Right lobe of liver (tissue), 6 donors: ENCODE results near the gene LAG3. TPM values are rescaled to one million over a fixed set of nuclear protein-coding genes. Genes with fewer than 3 reads are reported as not detected.

Experiments
- ATAC-seq, 4 donors: fragments of 200-7000 bp; cut with Tn5 transposase; one replicate each; pipeline ENCODE4 v1.9.1; 2020; ENCODE audit warnings: mild to moderate bottlenecking in 4 of 4, moderate library complexity in 4 of 4
- DNase-seq, 3 donors: peaks; one replicate each; pipeline ENCODE4 v3.0.0-alpha.2; 2020
- H3K27ac ChIP-seq, 3 donors: fragments of 200-600 bp; one replicate each; pipeline ENCODE4 v1.8.0; 2022
- H3K27me3 ChIP-seq, 2 donors: fragments of 200-600 bp; one replicate each; pipeline ENCODE4 v1.8.0; 2022
- H3K36me3 ChIP-seq, 4 donors: fragments of 200-600 bp; sonication (generic) in 1 of 4; one replicate each; pipeline versions ENCODE4 v1.5.1 to v1.8.0; 2017 to 2022; ENCODE audit warnings: control low read depth in 1 of 4
- H3K4me1 ChIP-seq, 4 donors: fragments of 200-600 bp; sonication (generic) in 1 of 4; one replicate each; pipeline versions ENCODE4 v1.5.1 to v1.8.0; 2017 to 2022; ENCODE audit warnings: control low read depth in 1 of 4
- H3K4me3 ChIP-seq, 3 donors: fragments of 200-600 bp; one replicate each; pipeline ENCODE4 v1.8.0; 2022
- H3K9me3 ChIP-seq, 4 donors: fragments of 200-600 bp; sonication (generic) in 1 of 4; one replicate each; pipeline versions ENCODE4 v1.5.1 to v1.8.0; 2017 to 2022; ENCODE audit warnings: control low read depth in 1 of 4
- POLR2A ChIP-seq: fragments of 450-650 bp; IDR thresholded peaks from one replicate; pipeline ENCODE4 v1.6.1; 2017; ENCODE audit warnings: antibody characterized with exemption, mild to moderate bottlenecking
- WGBS: methylation state at CpG from one replicate; pipeline ENCODE4 v1.1.6; 2018; ENCODE audit warnings: low coverage, low lambda C conversion rate; ENCODE audit not compliant: insufficient coverage; ENCODE audit errors: missing lambda C conversion rate; 5-methylcytosine and 5-hydroxymethylcytosine counted together
- intact Hi-C, 2 donors: fragments of 100-400 bp; cut with DNase I; formaldehyde crosslinking; loops; one replicate each; pipeline versions ENCODE4 v1.11.2 to v1.14.1; 2022
- total RNA-seq, 6 experiments: library from RNA; depleted of rRNA in 2 of 6; stranded (reverse); fragments of >200 nt in 2 of 6; fragmentation: NEBNext Ultra II Directional in 3 of 6; extraction: Animal tissue kit (Norgen Biotek cat#: 25700) in 3 of 6; gene quantifications; one replicate each; pipeline versions ENCODE4 v1.1.0 to v1.2.4, GENCODE V29; 2016 to 2023
- TF ChIP-seq, protein P1 (sequence below), 4 donors: fragments of 200-600 bp in 3 of 4; fragments of 450-650 bp in 1 of 4; IDR thresholded peaks; one replicate each; pipeline versions ENCODE4 v1.5.1 to v1.8.0; 2016 to 2022; ENCODE audit warnings: antibody characterized with exemption in 4 of 4, mild to moderate bottlenecking in 2 of 4
- donor health status: DM: no; HTN: yes; CAD: no.
- donor health status: DM: no; HTN: no; CAD: no.
- donor health status: DM: no; HTN: no; CAD: no.
- donor health status: DM: no; HTN: yes; CAD: no.
- donor health status: DM: no; HTN: yes; CAD: no.

LAG3 gene
- total RNA-seq, 6 experiments from 2014 or later = 0.18 to 2.3 (median 1.4) TPM

DNA sequence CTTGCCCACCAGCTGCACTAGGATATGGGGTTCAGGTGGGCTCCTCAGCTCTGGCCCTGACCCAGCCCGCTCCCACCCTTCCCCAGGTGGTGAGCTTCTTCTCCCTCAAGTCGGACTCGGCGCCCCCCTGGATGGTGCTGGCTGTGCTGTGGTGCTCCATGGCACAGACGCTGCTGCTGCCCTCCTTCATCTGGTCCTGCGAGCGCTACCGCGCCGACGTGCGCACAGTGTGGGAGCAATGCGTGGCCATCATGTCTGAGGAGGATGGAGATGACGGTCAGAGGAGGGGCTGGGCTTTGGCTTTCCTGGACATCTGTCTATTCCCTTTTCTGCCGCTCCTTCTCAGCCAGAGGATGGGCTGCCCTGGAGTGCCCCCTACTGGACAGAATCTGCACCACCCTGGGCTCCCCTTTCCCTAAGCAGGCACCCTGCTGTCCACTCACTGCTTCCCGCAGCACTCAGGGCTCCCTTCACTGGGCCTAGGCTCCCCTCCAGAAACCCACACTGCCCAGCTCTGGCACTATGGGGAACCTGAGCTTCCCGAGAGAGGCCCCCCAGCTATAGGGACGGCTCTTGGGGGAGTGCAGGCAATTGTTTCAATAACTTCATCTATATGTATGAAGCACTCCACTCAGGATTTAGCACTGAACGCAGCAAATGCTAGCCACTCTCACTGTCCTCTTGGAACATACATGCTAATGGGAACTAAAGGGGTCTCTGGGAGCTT is 53.2 kb downstream of the LAG3 start:
- Histone ChIP-seq H3K27me3 (no peaks in the 10 kb centered on the region), H3K9me3 (no peaks in the 10 kb centered on the region), H3K4me3 (no peak overlapping the region), H3K36me3 (no peaks in the 10 kb centered on the region), H3K4me1 (peaks cover 0 to 10% (median 0%) of the 10 kb centered on the region in 4 donors), H3K27ac (no peak overlapping the region)
- intact Hi-C loops = loop anchor here in 1 of 2 donors (5.0 kb wide), 1 partner anchor 93 kb away; no protein-coding TSS in a partner anchor
- no peak for TF ChIP-seq POLR2A
- TF ChIP-seq, protein P1, sequence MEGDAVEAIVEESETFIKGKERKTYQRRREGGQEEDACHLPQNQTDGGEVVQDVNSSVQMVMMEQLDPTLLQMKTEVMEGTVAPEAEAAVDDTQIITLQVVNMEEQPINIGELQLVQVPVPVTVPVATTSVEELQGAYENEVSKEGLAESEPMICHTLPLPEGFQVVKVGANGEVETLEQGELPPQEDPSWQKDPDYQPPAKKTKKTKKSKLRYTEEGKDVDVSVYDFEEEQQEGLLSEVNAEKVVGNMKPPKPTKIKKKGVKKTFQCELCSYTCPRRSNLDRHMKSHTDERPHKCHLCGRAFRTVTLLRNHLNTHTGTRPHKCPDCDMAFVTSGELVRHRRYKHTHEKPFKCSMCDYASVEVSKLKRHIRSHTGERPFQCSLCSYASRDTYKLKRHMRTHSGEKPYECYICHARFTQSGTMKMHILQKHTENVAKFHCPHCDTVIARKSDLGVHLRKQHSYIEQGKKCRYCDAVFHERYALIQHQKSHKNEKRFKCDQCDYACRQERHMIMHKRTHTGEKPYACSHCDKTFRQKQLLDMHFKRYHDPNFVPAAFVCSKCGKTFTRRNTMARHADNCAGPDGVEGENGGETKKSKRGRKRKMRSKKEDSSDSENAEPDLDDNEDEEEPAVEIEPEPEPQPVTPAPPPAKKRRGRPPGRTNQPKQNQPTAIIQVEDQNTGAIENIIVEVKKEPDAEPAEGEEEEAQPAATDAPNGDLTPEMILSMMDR (IDR thresholded peaks at IDR 0.05) = peak; percentile 94 to 95 (median 94)
- WGBS = 13% methylated on average over 16 of the region's 19 CpGs
- DNase-seq (peak; percentile 85 to 86 (median 85)), ATAC-seq (peak; percentile 83 to 87 (median 84))

DNA sequence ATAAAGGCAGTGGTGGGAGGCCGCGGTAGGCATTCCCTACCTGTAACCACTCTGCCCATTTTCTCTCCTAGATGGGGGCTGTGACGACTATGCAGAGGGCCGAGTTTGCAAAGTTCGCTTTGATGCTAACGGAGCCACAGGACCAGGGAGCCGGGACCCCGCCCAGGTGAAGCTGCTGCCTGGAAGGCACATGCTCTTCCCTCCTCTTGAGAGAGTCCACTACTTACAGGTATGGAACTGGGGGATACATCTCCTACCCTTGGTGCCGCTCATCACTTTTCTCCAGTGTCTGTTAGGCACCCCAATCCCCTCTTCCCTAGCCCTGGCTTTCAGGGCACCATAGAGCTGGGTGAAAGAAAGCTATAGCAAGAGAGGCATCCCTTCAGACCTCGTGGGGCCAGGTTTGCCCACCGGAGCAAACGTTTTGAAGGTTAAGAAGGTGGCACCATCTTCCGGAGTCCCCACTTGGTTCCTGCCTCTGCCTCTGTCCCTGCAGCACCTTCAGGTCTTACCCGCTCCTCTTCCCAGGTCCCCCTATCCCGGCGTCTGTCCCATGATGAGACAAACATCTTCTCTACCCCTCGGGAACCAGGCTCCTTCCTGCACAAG is 53.9 kb downstream of the LAG3 start:
- Histone ChIP-seq H3K27me3 (no peaks in the 10 kb centered on the region), H3K4me3 (no peak overlapping the region), H3K36me3 (no peaks in the 10 kb centered on the region), H3K9me3 (no peaks in the 10 kb centered on the region), H3K27ac (no peak overlapping the region), H3K4me1 (peaks cover 0 to 10% (median 0%) of the 10 kb centered on the region in 4 donors)
- DNase-seq (no peak), ATAC-seq (no peak)
- 60% methylated on average over 6 of the region's 17 CpGs for WGBS
- intact Hi-C loops = loop anchor here in 1 of 2 donors (5.0 kb wide), 1 partner anchor 94 kb away; no protein-coding TSS in a partner anchor
- TF ChIP-seq, protein P1 (IDR thresholded peaks at IDR 0.05) = no peak
- no peak for TF ChIP-seq POLR2A

DNA sequence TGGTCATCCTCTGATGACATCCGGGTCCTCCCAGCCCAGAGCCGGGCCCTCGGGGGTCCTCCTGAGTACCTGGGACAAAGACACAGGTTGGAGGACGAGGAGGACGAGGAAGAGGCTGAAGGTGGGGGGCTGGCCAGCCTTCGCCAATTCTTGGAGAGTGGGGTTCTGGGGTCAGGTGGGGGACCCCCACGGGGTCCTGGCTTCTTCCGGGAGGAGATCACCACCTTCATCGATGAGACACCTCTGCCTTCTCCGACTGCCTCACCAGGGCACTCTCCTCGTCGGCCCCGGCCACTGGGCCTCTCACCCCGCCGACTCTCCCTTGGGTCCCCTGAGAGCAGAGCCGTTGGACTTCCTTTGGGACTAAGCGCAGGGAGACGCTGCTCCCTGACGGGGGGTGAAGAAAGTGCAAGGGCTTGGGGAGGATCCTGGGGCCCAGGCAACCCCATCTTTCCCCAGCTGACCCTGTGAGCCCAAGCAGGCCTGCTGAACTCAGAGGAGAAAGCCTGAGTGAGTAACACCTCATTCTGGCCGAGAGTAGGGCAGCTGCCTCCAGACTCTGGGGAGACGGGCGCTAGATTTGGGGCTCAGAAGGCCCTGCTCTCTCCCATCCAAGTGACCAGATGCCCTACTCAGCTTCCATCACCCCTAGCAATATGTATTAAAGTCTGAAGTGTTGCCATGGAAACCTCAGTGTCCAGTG is 54.6 kb downstream of the LAG3 start:
- intact Hi-C loops = loop anchor here in 1 of 2 donors (5.0 kb wide), 1 partner anchor 95 kb away; no protein-coding TSS in a partner anchor
- Histone ChIP-seq H3K27me3 (no peaks in the 10 kb centered on the region), H3K4me3 (no peak overlapping the region), H3K27ac (no peak overlapping the region), H3K9me3 (no peaks in the 10 kb centered on the region), H3K4me1 (peaks cover 0 to 7% (median 0%) of the 10 kb centered on the region in 4 donors), H3K36me3 (no peaks in the 10 kb centered on the region)
- DNase-seq (no peak), ATAC-seq (no peak)
- TF ChIP-seq, protein P1 (IDR thresholded peaks at IDR 0.05) = no peak
- TF ChIP-seq POLR2A = no peak
- WGBS = 73% methylated on average over 6 of the region's 22 CpGs

DNA sequence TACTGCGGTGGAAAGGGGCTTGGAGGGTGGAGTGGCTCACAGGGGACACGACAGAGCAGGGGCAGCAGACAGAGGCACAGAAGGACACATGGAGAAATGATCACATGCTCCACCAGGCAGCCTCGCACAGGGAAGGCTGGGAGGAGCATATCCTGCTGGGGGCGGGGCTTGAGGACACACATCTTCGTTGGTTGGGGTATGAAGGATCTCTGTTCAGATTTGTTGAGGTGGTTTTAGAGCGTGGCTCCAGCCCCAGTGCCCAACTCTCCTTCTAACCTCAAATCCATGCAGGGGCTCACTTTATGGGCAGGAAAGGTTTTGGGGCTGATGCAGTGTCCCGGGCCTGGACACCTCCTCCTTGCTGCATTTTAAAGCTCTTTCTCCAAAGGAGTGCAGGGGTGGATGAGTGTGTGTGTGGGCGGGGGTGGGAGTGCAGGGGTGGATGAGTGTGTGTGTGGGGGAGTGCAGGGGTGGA is 55.2 kb downstream of the LAG3 start:
- TF ChIP-seq, protein P1 (IDR thresholded peaks at IDR 0.05) = no peak
- TF ChIP-seq POLR2A = no peak
- intact Hi-C loops = loop anchor here in 1 of 2 donors (5.0 kb wide), 1 partner anchor 95 kb away; no protein-coding TSS in a partner anchor
- H3K9me3 ChIP-seq = no peaks in the 10 kb centered on the region
- no peaks in the 10 kb centered on the region for H3K36me3 ChIP-seq
- no peak overlapping the region for H3K27ac ChIP-seq
- WGBS = 15% methylated on average over 6 of the region's 8 CpGs
- ATAC-seq (peak; percentile 41 to 53 (median 48)), DNase-seq (peak in 1 of 3 donors; percentile 69)
- H3K4me3 ChIP-seq = no peak overlapping the region
- H3K27me3 ChIP-seq = no peaks in the 10 kb centered on the region
- peaks cover 0 to 5% (median 0%) of the 10 kb centered on the region in 4 donors for H3K4me1 ChIP-seq

Other genes starting within 250 kb of the LAG3 start
- gene GAPDH, start 238.0 kb upstream of the LAG3 start, total RNA-seq = 1,000 to 10,000 TPM in 4 of 6 experiments, 100 to 1,000 TPM in 2; 788 to 3,247 (median 1,580) TPM
- gene IFFO1, start 216.5 kb upstream of the LAG3 start, total RNA-seq = 1 to 10 TPM; 5.5 to 9.3 (median 7.4) TPM
- 10 to 100 TPM; 12.6 to 20.1 (median 18.5) TPM for gene NOP2, start 204.2 kb upstream of the LAG3 start, total RNA-seq
- gene CHD4, start 165.1 kb upstream of the LAG3 start, total RNA-seq = 100 to 1,000 TPM in 1 of 6 experiments, 10 to 100 TPM in 5; 66.7 to 102 (median 82.3) TPM
- gene LPAR5, start 136.6 kb upstream of the LAG3 start, total RNA-seq = 1 to 10 TPM in 1 of 6 experiments, under 1 TPM in 5; 0.31 to 1.5 (median 0.78) TPM
- 1 to 10 TPM in 4 of 6 experiments, under 1 TPM in 1, not detected in 1; 0.95 to 3.3 (median 1.7) TPM for gene ACRBP, start 125.1 kb upstream of the LAG3 start, total RNA-seq
- gene ING4, start 109.4 kb upstream of the LAG3 start, total RNA-seq = 10 to 100 TPM; 10.6 to 20.0 (median 17.0) TPM
- gene ZNF384, start 83.1 kb upstream of the LAG3 start, total RNA-seq = 10 to 100 TPM; 11.9 to 22.3 (median 18.3) TPM
- not detected for gene PIANP, start 71.7 kb upstream of the LAG3 start, total RNA-seq
- gene COPS7A, start 48.5 kb upstream of the LAG3 start, total RNA-seq = 10 to 100 TPM; 26.7 to 49.5 (median 30.6) TPM
- gene MLF2, start 19.4 kb upstream of the LAG3 start, total RNA-seq = 100 to 1,000 TPM; 104 to 185 (median 134) TPM
- 100 to 1,000 TPM; 113 to 484 (median 404) TPM for gene PTMS, start 6.2 kb upstream of the LAG3 start, total RNA-seq
- 10 to 100 TPM; 10.0 to 41.6 (median 28.1) TPM for gene CD4, start 17.0 kb downstream of the LAG3 start, total RNA-seq
- gene GPR162, start 49.3 kb downstream of the LAG3 start, total RNA-seq = 1 to 10 TPM in 4 of 6 experiments, under 1 TPM in 2; 0.37 to 3.1 (median 2.1) TPM
- 1 to 10 TPM in 5 of 6 experiments, under 1 TPM in 1; 0.98 to 2.1 (median 1.5) TPM for gene P3H3, start 55.9 kb downstream of the LAG3 start, total RNA-seq
- under 1 TPM in 4 of 6 experiments, not detected in 2; 0.17 to 0.51 (median 0.43) TPM for gene GNB3, start 68.4 kb downstream of the LAG3 start, total RNA-seq
- 1 to 10 TPM in 4 of 6 experiments, under 1 TPM in 2; 0.62 to 1.7 (median 1.3) TPM for gene CDCA3, start 78.8 kb downstream of the LAG3 start, total RNA-seq
- gene USP5, start 79.6 kb downstream of the LAG3 start, total RNA-seq = 10 to 100 TPM; 38.2 to 59.5 (median 42.6) TPM
- 100 to 1,000 TPM; 265 to 400 (median 331) TPM for gene TPI1, start 95.0 kb downstream of the LAG3 start, total RNA-seq
- gene SPSB2, start 100.8 kb downstream of the LAG3 start, total RNA-seq = 1 to 10 TPM; 1.7 to 5.3 (median 3.6) TPM
- 1 to 10 TPM in 5 of 6 experiments, under 1 TPM in 1; 0.93 to 4.3 (median 2.6) TPM for gene LRRC23, start 132.3 kb downstream of the LAG3 start, total RNA-seq
- gene ENO2, start 142.1 kb downstream of the LAG3 start, total RNA-seq = 1 to 10 TPM; 1.1 to 9.3 (median 2.0) TPM
- 10 to 100 TPM in 5 of 6 experiments, 1 to 10 TPM in 1; 9.2 to 24.1 (median 16.8) TPM for gene ATN1, start 155.4 kb downstream of the LAG3 start, total RNA-seq
- not detected for gene RNU7-1, start 171.3 kb downstream of the LAG3 start, total RNA-seq
- 100 to 1,000 TPM in 2 of 6 experiments, 10 to 100 TPM in 4; 47.6 to 189 (median 70.5) TPM for gene C12orf57, start 171.5 kb downstream of the LAG3 start, total RNA-seq
- gene PTPN6, start 178.8 kb downstream of the LAG3 start, total RNA-seq = 10 to 100 TPM; 12.1 to 30.6 (median 19.4) TPM
- 100 to 1,000 TPM in 4 of 6 experiments, 10 to 100 TPM in 2; 95.5 to 215 (median 122) TPM for gene PHB2, start 198.1 kb downstream of the LAG3 start, total RNA-seq
- gene EMG1, start 198.4 kb downstream of the LAG3 start, total RNA-seq = 10 to 100 TPM; 13.2 to 28.1 (median 18.9) TPM
- 100 to 1,000 TPM in 1 of 6 experiments, 10 to 100 TPM in 5; 50.6 to 115 (median 77.5) TPM for gene LPCAT3, start 246.0 kb downstream of the LAG3 start, total RNA-seq